ENCODE results near the gene TXNRD2. TPM values are rescaled to one million over a fixed set of nuclear protein-coding genes. Genes with fewer than 3 reads are reported as not detected.

Gene TXNRD2
- total RNA-seq, 1 experiment from 2014 or later = 29.5 TPM

DNA sequence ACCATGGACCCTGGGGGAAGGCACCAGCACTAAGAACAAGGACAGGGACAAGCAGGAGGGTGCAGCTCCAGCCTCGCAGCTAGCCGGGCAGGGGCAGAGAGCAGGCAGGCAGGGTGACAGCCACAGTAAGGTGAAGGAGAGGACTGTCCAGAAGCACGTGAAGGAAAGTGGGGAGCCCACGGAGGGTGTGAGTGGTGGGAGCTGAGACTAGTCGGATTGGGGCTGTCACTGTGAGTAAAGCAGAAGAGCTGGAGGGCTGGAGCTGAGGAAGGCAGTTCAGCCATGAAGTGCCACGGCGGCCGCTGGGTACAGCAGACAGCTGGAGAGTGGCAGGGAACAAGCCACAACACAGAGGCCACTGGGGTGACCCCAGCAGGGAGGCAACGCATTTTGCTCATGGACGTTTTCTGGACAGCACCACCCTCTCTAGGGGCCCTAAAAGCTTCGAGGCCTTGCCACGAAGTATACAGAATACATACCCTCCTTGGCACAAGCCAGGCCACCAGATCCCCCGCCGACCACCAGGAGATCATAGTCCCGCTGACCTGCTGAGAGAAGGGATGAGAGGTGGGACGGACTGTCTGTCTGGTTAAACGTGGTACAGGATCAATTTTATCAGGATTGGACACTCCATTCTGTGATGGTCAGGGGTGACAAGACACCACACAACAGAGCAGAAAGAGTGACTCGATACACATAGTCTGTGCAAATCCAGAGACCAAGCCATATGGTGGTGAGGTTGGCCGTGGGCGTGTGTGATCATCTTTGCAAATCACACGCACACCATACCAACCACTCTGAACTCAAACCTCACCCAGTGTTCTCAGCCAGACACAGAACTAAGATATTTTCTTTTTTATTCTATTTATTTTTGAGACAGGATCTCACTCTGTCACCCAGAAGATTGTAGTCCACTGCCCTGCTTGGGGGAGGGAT, 10.8 kb downstream of the TXNRD2 start:
- Histone ChIP-seq H3K36me3 (ENCODE audit: control insufficient read depth, insufficient read depth, low read length) (no peaks in the 10 kb centered on the region), H3K27me3 (ENCODE audit: control insufficient read depth, insufficient read depth, low read length) (no peaks in the 10 kb centered on the region), H3K9me3 (ENCODE audit: control insufficient read depth, insufficient read depth, low read depth, low read length) (no peaks in the 10 kb centered on the region), H3K4me3 (ENCODE audit: low read depth in 2 of 2, low read length in 2 of 2) (no peak overlapping the region), H3K27ac (ENCODE audit: low read length) (no peak overlapping the region), H3K4me1 (ENCODE audit: control insufficient read depth, insufficient read depth, low read length) (no peaks in the 10 kb centered on the region)
- in situ Hi-C loops (cut with HindIII; ENCODE audit: low pct_unique_long_range_greater_than_20kb, low sequenced_read_pairs) = no loop called here
- ChIA-PET POLR2A (no interaction called here), CTCF (no interaction called here)
- TF ChIP-seq, protein P1, sequence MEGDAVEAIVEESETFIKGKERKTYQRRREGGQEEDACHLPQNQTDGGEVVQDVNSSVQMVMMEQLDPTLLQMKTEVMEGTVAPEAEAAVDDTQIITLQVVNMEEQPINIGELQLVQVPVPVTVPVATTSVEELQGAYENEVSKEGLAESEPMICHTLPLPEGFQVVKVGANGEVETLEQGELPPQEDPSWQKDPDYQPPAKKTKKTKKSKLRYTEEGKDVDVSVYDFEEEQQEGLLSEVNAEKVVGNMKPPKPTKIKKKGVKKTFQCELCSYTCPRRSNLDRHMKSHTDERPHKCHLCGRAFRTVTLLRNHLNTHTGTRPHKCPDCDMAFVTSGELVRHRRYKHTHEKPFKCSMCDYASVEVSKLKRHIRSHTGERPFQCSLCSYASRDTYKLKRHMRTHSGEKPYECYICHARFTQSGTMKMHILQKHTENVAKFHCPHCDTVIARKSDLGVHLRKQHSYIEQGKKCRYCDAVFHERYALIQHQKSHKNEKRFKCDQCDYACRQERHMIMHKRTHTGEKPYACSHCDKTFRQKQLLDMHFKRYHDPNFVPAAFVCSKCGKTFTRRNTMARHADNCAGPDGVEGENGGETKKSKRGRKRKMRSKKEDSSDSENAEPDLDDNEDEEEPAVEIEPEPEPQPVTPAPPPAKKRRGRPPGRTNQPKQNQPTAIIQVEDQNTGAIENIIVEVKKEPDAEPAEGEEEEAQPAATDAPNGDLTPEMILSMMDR (IDR thresholded peaks at IDR 0.05) = no peak
- TF ChIP-seq, protein P2, sequence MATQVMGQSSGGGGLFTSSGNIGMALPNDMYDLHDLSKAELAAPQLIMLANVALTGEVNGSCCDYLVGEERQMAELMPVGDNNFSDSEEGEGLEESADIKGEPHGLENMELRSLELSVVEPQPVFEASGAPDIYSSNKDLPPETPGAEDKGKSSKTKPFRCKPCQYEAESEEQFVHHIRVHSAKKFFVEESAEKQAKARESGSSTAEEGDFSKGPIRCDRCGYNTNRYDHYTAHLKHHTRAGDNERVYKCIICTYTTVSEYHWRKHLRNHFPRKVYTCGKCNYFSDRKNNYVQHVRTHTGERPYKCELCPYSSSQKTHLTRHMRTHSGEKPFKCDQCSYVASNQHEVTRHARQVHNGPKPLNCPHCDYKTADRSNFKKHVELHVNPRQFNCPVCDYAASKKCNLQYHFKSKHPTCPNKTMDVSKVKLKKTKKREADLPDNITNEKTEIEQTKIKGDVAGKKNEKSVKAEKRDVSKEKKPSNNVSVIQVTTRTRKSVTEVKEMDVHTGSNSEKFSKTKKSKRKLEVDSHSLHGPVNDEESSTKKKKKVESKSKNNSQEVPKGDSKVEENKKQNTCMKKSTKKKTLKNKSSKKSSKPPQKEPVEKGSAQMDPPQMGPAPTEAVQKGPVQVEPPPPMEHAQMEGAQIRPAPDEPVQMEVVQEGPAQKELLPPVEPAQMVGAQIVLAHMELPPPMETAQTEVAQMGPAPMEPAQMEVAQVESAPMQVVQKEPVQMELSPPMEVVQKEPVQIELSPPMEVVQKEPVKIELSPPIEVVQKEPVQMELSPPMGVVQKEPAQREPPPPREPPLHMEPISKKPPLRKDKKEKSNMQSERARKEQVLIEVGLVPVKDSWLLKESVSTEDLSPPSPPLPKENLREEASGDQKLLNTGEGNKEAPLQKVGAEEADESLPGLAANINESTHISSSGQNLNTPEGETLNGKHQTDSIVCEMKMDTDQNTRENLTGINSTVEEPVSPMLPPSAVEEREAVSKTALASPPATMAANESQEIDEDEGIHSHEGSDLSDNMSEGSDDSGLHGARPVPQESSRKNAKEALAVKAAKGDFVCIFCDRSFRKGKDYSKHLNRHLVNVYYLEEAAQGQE (IDR thresholded peaks at IDR 0.05; ENCODE audit: insufficient read depth in 1 of 2, low read depth in 2 of 2, low read length in 1 of 2) = no peak
- TF ChIP-seq SIN3A (IDR thresholded peaks at IDR 0.05; ENCODE audit: borderline replicate concordance, insufficient read depth, low read depth, low read length) = no peak
- ATAC-seq (no peak), DNase-seq (ENCODE audit: low read depth, low spot score) (no peak)
- intact Hi-C loops (cut with micrococcal nuclease; ENCODE audit: unreplicated experiment) = no loop called here
- BruUV-seq (replicated peaks) = no TSS peak

DNA sequence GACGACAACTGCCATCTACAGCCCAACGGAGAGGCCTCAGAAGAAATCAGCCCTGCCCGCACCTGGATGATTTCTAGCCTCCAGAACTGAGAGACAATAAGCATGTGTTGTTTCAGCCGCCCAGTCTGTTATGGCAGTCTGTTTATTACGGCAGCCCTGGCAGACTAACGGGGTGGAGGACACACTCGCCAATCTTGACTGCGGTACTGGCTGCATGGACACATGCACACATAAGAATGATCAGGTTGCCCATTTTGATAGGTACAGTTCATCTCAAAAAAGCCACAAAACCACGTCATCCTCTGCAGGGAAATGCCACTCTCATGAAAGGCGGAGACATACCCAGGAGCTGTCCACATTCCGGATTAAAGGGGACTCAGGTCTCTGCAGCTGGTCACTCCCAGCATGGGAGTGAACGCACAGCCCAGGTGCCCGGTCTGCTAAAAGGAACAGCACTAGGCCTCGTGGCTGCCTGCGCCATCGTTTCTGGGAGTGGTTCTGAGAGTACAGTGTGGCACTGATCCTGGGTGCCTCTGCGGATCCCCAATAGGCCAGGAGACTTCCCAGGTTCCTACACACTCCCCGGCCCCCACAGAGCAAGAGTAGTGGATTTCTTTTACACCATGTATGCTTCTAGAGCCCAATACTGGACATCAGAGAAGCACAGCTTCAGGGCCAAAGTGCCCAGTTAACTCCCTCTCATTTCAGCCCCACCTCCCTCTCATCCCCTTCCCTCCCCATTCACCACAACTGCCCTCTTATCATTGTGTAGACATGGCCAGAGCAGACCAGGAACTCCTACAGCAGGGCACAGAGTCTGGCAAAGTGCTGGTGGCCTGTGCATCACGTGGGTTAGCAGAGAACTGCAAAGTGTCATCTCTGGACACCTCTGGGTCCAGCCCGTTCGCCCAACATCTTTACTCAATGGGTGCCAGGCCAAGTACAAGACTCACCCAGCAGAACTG, 11.8 kb downstream of the TXNRD2 start:
- ATAC-seq (no peak), DNase-seq (ENCODE audit: low read depth, low spot score) (no peak)
- Histone ChIP-seq H3K4me1 (ENCODE audit: control insufficient read depth, insufficient read depth, low read length) (no peaks in the 10 kb centered on the region), H3K27ac (ENCODE audit: low read length) (no peak overlapping the region), H3K27me3 (ENCODE audit: control insufficient read depth, insufficient read depth, low read length) (no peaks in the 10 kb centered on the region), H3K9me3 (ENCODE audit: control insufficient read depth, insufficient read depth, low read depth, low read length) (no peaks in the 10 kb centered on the region), H3K4me3 (ENCODE audit: low read depth in 2 of 2, low read length in 2 of 2) (no peak overlapping the region), H3K36me3 (ENCODE audit: control insufficient read depth, insufficient read depth, low read length) (no peaks in the 10 kb centered on the region)
- intact Hi-C loops (cut with micrococcal nuclease; ENCODE audit: unreplicated experiment) = no loop called here
- ChIA-PET POLR2A (no interaction called here), CTCF (no interaction called here)
- in situ Hi-C loops (cut with HindIII; ENCODE audit: low pct_unique_long_range_greater_than_20kb, low sequenced_read_pairs) = no loop called here
- no TSS peak for BruUV-seq (replicated peaks)
- TF ChIP-seq, protein P1 (IDR thresholded peaks at IDR 0.05) = no peak
- TF ChIP-seq TCF7L2 (IDR thresholded peaks at IDR 0.05; ENCODE audit: low read depth, low read length) (no peak), POLR2AphosphoS5 (IDR thresholded peaks at IDR 0.05; ENCODE audit: low read depth, low read length) (no peak), SIN3A (IDR thresholded peaks at IDR 0.05; ENCODE audit: borderline replicate concordance, insufficient read depth, low read depth, low read length) (no peak)
- TF ChIP-seq, protein P2 (IDR thresholded peaks at IDR 0.05; ENCODE audit: insufficient read depth in 1 of 2, low read depth in 2 of 2, low read length in 1 of 2) = no peak

Measured in Panc1 (cell line).